Posterior vena cava (tissue), 2 donors: ENCODE data around the gene CCDC7. TPM values are rescaled to one million over a fixed set of nuclear protein-coding genes. Genes with fewer than 3 reads are reported as not detected.
"Not testable (repeated sequence)": the region's sequence is repeated elsewhere in the genome, so short reads cannot be mapped to it uniquely, and the experiment has no call there.

ENCODE experiments used
- DNase-seq: peaks from one replicate; pipeline ENCODE4 v3.0.0-alpha.2; 2020; ENCODE audit warnings: low spot score
- intact Hi-C, 2 donors: fragments of 100-400 bp; cut with DNase I; formaldehyde crosslinking; loops; one replicate each; pipeline versions ENCODE4 v1.14.1 to v1.14.2; 2022 to 2023
- total RNA-seq, 2 donors: library from RNA; stranded (reverse); fragmentation: NEBNext Ultra II Directional; extraction: Animal tissue kit (Norgen Biotek cat#: 25700); gene quantifications; one replicate each; pipeline ENCODE4 v1.2.1, GENCODE V29; 2021
- donor health status: DM: yes; HTN: yes; CAD: no.
- donor health status: DM: yes; HTN: yes; CAD: no.

CCDC7 gene
- total RNA-seq, 2 donors from 2014 or later: 32.1 to 46.4 TPM

- DNase-seq: no peak
- intact Hi-C loops: no loop called here
Measured at GRCh38 chr10:32538256-32538655, 92.3 kb downstream of the CCDC7 start.

GRCh38 chr10:32540691-32541470 is 94.9 kb downstream of the CCDC7 start:
- no peak for DNase-seq
- intact Hi-C loops: no loop called here

GRCh38 chr10:32548208-32548607 is 102.3 kb downstream of the CCDC7 start:
- no peak for DNase-seq
- intact Hi-C loops: no loop called here

GRCh38 chr10:32556783-32557395 is 110.9 kb downstream of the CCDC7 start:
- no peak for DNase-seq
- intact Hi-C loops: no loop called here

- DNase-seq, intact Hi-C loops: not testable (repeated sequence)
Measured at GRCh38 chr10:32562695-32563094, 116.8 kb downstream of the CCDC7 start.

GRCh38 chr10:32577448-32577847 is 131.5 kb downstream of the CCDC7 start:
- DNase-seq: no peak
- intact Hi-C loops: no loop called here

GRCh38 chr10:32582946-32583345 is 137.0 kb downstream of the CCDC7 start:
- intact Hi-C loops: no loop called here
- no peak for DNase-seq

- DNase-seq: not testable (repeated sequence)
Measured at GRCh38 chr10:32598022-32598421, 152.1 kb downstream of the CCDC7 start.

GRCh38 chr10:32600317-32600716 is 154.4 kb downstream of the CCDC7 start:
- intact Hi-C loops: no loop called here
- DNase-seq: no peak

More at GRCh38 chr10:32598022-32598421, 152.1 kb downstream of the CCDC7 start:
- intact Hi-C loops: not testable (repeated sequence)

GRCh38 chr10:32601562-32601961 is 155.6 kb downstream of the CCDC7 start:
- intact Hi-C loops, DNase-seq: not testable (repeated sequence)

- intact Hi-C loops: no loop called here
- DNase-seq: no peak
Measured at GRCh38 chr10:32605787-32606186, 159.8 kb downstream of the CCDC7 start.

- intact Hi-C loops, DNase-seq: not testable (repeated sequence)
Measured at GRCh38 chr10:32610543-32610942, 164.6 kb downstream of the CCDC7 start.

- intact Hi-C loops: no loop called here
- DNase-seq: no peak
Measured at GRCh38 chr10:32616438-32616837, 170.5 kb downstream of the CCDC7 start.

- DNase-seq: no peak
- intact Hi-C loops: no loop called here
Measured at GRCh38 chr10:32618482-32618881, 172.5 kb downstream of the CCDC7 start.

GRCh38 chr10:32621969-32622368 is 176.0 kb downstream of the CCDC7 start:
- no peak for DNase-seq
- intact Hi-C loops: no loop called here

GRCh38 chr10:32622409-32622808 is 176.5 kb downstream of the CCDC7 start:
- intact Hi-C loops: no loop called here
- DNase-seq: no peak

GRCh38 chr10:32627183-32627582 is 181.2 kb downstream of the CCDC7 start:
- intact Hi-C loops: no loop called here
- DNase-seq: no peak

GRCh38 chr10:32629910-32630309 is 184.0 kb downstream of the CCDC7 start:
- DNase-seq: no peak
- intact Hi-C loops: no loop called here

GRCh38 chr10:32646535-32646934 is 200.6 kb downstream of the CCDC7 start:
- DNase-seq: no peak
- intact Hi-C loops: no loop called here

GRCh38 chr10:32650246-32650655 is 204.3 kb downstream of the CCDC7 start:
- intact Hi-C loops: no loop called here
- no peak for DNase-seq

- intact Hi-C loops, DNase-seq: not testable (repeated sequence)
Measured at GRCh38 chr10:32657430-32657829, 211.5 kb downstream of the CCDC7 start.
